GM18867 (cell line): Measurements from ENCODE around the gene XDH.

Experiments
- ATAC-seq: cut with Tn5 transposase; IDR thresholded peaks from one replicate; pipeline ENCODE4 v1.9.1; 2021; ENCODE audit warnings: mild to moderate bottlenecking, moderate library complexity; ENCODE audit not compliant: unreplicated experiment

XDH gene

DNA sequence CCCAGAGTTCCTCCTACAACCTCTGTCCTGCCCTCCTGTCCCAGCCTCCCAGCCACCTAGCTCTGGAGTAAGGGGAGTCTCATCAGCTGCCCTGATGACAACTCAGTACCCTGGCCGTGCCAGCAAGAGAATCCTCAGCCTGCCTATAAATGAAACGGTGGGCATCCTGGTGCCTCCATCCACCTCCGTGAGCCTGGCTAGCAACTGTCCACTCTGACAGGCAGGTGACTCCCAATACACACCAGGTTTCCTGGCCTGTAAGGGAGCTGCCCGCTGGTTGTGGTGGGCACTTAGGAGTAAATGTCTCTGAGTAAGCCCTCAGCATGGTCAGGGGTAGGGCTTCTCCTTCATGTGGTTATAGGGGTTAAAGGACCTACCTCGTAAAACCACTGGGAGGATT, 81.5 kb downstream of the XDH start:
- ATAC-seq, result no peak

DNA sequence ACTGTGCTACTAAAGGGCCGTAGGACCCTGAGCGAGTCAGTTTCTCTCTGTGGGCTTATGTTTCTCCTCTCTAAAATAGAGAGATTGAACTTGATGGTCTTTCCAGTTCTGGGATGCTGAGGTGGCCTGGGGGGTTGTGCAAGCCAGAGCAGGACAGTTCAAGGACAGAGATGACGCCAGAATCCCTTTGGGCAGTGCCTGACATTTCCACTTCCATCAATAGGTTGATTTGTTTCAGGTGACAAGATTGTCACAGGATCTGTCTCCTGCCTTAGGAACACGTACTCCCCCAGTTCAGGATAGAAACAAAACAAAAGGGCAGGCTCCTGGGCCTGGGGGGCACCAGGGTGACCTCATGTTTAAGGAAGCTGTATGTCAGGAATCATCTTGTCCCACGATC, 82.0 kb downstream of the XDH start:
- ATAC-seq, result no peak

DNA sequence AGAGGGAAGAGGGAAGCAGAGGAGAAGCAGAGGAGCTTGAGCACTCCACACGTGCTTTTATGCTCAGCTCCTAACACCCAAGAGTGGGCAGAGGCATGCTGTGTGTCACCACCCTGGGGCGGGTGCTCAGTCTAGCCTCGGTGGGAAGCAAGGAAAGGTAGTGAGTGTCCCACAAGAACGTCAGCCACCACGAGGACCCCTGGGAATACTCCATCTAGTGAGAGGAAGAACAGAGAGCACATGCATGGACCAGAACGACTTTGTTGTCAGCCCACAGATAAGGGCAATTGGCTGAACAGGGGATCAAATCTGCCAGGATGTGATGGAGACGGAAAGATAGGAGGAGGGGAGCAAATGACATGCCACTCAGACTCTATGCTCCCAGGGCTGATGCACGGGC, 83.4 kb downstream of the XDH start:
- no peak for ATAC-seq

GRCh38 chr2:31329081-31329625, 85.4 kb downstream of the XDH start:
- ATAC-seq, result no peak

- no peak for ATAC-seq
Observed at GRCh38 chr2:31328026-31328425, 86.5 kb downstream of the XDH start.

DNA sequence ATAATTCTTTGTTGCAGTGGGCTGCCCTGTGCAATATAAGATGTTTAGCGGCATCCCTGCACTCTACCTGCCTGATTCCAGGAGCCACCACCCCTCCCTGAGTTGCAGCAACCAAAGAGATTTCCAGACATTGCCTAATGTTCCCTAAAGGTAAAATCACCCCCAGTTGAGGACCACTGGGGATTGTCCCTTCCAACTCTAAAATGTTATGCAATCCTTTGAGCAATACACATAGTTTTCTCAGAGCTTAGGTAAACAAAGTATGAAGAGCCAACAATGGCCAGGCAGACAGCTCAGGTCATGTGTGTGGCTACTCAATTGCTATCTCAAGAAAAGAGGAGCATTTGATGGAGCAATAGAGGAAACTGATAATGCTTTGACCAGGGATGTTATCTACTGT, 87.0 kb downstream of the XDH start:
- no peak for ATAC-seq

- ATAC-seq, result peak; percentile 92
Observed at GRCh38 chr2:31324016-31324633, 90.4 kb downstream of the XDH start.

DNA sequence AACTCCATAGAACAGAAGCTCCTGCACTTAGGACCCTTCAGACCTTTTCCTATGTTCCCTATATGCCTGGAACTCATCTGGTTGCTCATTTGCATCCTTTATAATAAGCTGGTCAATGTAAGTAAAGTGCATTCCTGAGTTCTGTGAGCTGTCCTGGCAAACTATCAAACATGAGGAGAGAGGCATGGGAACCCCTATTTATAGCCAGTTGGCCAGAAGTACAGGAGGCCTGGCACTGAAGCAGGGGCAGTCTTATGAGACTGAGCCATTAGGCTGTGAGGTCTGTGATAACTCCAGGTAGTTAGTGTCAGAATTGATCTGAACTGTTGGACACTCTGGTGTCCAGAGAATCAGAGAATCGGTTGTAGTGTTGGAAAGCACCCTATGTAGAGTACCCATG, 92.2 kb downstream of the XDH start:
- ATAC-seq, result no peak

DNA sequence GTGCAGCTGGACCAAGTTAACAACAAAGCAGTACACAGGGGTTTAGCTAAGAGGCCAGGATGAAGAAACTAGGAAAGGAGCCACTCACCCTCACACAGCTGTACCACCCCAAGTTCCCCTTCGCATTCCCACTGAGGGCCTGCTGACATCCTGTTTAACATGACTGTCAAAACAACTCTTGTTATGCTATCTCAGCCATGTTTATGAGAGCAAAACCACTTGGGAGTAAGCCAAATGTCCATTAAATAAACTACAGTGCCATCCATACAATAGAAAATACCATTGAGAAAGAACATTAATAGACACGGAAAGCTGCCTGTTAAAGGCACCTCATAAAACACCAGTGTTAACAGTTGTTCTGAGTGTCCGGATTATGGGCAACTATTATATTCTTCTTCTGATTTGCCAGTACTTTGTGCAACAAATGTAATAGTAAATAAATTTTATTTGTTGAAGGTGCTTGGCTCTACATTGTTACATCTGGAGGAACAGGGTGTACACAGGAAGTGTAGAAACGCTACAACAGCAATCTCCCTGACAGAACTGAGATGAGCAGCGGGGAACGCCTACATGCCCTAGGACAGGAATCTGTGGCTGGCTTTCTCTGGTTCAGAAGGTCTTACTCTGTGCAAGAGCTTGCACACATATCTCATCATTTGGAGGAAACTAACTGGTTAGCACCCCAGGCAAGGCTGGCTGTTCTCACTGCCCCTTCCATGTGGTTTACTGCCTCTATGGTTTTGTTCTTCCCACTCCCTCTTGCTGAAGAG, 95.0 kb downstream of the XDH start:
- no peak for ATAC-seq

- no peak for ATAC-seq
Observed at GRCh38 chr2:31318361-31319336, 95.9 kb downstream of the XDH start.

DNA sequence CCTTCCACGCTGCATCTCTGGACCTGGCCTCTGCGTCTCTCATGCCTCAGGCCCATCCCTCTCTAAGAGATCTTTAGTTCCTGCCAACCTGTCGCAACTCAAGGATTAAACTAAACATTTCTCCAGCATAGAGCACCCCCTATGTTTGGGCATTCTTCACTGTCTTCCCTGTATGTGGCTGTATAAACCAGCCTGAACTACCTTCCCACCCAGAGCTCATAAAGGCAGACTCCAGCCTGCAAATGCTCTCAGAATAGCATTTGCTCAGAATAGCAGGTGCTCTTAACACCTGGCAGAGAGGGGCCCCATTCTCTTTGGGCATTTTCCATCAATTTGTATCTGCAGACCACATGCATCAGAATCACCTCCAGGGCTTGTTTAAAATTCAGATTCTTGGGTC, 97.1 kb downstream of the XDH start:
- no peak for ATAC-seq

GRCh38 chr2:31314761-31315160, 99.8 kb downstream of the XDH start:
- no peak for ATAC-seq

GRCh38 chr2:31312898-31313297, 101.6 kb downstream of the XDH start:
- ATAC-seq, result no peak

DNA sequence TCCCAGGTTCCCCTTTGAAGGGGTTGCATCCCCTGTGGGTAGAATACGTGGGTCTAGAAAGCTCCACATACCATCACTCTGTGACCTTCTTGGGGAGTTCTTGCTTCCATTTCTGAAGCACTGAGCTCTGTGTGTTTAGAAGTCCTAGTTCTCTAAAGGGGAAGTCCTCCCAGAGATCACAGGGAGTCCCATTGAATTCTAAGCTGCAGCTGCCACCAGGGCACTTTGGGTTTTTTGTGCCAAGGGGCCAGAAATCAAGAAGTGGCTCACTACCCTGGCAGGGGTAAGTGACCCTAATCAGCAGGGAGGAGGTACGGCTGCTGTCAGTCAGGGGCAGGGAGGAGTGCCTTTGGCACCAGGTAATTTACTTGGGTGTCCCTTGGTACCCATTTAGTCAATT, 109.7 kb downstream of the XDH start:
- no peak for ATAC-seq

DNA sequence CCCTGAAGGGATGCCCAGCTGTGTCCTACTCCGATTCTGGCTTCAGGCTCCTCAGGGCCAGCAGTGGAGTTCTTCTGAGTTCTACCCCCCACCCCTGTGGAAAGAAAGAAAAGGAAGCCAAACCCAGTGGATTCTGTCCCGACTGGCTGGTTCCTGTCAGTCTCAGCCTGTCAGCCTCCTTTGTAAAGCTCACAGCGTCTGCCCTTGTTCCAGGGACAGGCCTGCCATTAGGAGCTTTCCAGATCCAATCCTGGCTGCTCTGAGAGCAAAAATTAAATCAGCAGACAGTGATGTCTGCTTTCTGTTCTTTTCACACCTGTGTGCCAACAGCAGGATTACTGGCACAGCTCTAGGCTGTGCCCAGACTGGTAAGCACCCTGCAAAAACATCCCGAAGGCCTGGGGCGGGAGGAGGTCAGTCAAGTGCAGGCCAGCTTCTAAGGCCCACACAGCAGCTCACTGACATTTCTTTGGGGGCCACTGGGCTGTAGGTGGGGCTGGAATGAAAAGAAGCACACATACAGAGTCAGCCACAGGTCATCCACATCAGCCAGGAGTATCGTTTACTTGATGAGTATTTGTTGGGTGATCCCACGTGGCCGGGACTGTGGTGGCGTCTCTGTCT, 111.5 kb downstream of the XDH start:
- no peak for ATAC-seq

DNA sequence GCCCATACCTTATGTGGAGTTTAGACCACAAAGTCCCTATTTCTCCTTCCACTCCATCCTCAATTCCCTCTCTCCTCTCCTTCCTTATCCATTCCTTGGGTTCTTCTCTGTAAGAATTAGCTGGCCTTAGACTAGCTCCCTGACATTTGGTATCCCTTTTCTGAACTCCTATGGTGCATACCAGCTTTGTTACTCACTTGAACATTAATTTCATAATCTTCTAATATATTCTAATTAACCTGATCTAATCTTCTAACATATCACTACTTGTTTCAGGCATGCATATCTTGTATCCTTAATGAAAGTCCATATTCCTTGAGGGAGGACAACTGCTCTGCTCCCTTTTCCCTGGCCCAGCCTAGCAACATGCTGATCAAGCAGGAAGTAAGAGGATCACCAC, 114.2 kb downstream of the XDH start:
- ATAC-seq, result no peak

GRCh38 chr2:31299547-31299946, 115.0 kb downstream of the XDH start:
- ATAC-seq, result no peak

DNA sequence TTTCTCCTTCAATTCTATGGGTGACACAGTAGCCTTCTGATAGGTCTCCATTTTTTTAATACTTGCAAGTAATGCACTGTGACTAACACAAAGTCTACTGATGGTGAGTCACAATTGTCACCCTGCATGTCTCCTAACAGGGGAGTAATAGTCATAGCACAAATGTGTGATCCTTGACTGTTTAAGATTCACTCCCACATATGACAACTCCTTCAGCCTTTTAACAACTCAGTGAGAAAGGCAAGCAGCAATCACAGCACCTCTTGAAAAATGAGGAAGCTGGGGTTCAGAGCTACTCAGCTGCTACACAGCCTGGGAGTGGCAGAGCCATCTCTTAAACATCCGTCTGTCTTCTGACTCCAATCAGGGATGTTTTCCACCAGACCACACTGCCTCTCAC, 116.8 kb downstream of the XDH start:
- no peak for ATAC-seq

DNA sequence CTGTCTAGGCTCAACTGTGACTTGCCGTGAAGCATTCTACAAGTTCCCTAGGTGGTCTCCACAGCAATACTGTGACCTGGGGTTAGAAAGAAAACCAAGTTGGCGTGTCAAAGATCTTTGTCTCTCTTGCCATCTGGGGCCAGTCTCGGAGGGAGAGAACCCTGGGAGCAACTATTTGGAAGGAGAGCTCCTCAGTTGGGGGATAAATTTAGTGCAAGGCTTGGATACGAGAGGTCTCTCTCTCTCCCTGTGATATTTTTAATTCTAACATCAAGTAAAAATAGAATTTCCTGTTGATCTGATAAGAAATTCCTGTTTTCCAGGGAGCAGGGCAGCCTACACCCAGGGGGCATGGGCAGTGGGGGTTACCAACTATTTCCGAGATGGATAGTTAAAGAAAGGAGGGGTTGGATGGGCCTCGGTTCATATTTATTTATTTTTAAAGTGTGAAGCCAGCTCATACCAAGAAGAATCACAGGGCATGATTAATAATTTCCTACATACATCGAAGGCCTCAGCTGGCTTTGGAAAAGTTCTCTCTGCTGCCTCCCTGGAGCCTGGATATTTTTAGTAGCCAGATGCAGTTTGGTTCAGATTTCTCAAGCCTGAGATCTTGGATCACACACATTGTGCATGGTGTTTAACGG, 117.8 kb downstream of the XDH start:
- no peak for ATAC-seq

- ATAC-seq, result no peak
Observed at GRCh38 chr2:31294196-31294595, 120.3 kb downstream of the XDH start.
